Prostate gland (tissue), 2 donors: ENCODE measurements around the gene OMA1.

Experiments used
- POLR2A ChIP-seq: fragments of 450-650 bp; IDR thresholded peaks from one replicate; pipeline ENCODE4 v1.6.1; 2016; ENCODE audit warnings: antibody characterized with exemption, mild to moderate bottlenecking
- POLR2AphosphoS5 ChIP-seq: sonication (generic); formaldehyde crosslinking; IDR thresholded peaks from one replicate; pipeline ENCODE4 v1.6.1; 2017; ENCODE audit warnings: antibody characterized with exemption
- TF ChIP-seq, protein P1 (sequence below), 4 experiments: fragments of 200-600 bp in 2 of 4; fragments of 450-650 bp in 2 of 4; sonication (generic) in 2 of 4; IDR thresholded peaks; 1 replicate in 3 of 4; 2 replicates in 1 of 4; pipeline ENCODE4 v1.5.1; 2016 to 2019; ENCODE audit warnings: antibody characterized with exemption in 4 of 4, mild to moderate bottlenecking in 2 of 4, moderate library complexity in 2 of 4

DNA sequence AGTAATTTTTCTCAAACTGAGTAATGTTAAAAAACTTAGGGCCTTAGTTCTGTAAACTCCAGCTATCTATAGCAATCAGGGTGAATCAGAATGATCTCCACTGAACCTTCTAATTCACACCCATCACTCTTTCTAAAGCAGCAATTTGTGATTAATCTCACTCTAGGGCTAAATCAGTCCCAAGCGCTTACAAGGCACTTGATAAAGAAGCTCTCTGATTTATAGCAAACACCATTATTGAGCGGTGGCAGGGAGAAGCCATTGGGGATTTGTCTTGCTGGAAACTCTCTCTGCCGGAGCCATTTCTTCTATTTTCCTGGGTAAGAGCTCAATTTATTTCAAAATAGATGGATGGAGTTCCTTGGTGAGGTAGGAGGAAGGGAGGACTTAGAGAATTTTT lies 77.0 kb downstream of the OMA1 start:
- TF ChIP-seq POLR2A (no peak), POLR2AphosphoS5 (no peak)
- TF ChIP-seq, protein P1, sequence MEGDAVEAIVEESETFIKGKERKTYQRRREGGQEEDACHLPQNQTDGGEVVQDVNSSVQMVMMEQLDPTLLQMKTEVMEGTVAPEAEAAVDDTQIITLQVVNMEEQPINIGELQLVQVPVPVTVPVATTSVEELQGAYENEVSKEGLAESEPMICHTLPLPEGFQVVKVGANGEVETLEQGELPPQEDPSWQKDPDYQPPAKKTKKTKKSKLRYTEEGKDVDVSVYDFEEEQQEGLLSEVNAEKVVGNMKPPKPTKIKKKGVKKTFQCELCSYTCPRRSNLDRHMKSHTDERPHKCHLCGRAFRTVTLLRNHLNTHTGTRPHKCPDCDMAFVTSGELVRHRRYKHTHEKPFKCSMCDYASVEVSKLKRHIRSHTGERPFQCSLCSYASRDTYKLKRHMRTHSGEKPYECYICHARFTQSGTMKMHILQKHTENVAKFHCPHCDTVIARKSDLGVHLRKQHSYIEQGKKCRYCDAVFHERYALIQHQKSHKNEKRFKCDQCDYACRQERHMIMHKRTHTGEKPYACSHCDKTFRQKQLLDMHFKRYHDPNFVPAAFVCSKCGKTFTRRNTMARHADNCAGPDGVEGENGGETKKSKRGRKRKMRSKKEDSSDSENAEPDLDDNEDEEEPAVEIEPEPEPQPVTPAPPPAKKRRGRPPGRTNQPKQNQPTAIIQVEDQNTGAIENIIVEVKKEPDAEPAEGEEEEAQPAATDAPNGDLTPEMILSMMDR (IDR thresholded peaks at IDR 0.05), result no peak
